Ammon's horn (tissue), 1 donor: Measurements from ENCODE around the gene SCO2.
A peak's percentile ranks its signal among the peaks of the same experiment; 100 is the strongest.

Experiments used
- DNase-seq: peaks from one replicate; pipeline ENCODE4 v3.0.0-alpha.2; 2016; ENCODE audit warnings: low spot score

SCO2 gene

DNA sequence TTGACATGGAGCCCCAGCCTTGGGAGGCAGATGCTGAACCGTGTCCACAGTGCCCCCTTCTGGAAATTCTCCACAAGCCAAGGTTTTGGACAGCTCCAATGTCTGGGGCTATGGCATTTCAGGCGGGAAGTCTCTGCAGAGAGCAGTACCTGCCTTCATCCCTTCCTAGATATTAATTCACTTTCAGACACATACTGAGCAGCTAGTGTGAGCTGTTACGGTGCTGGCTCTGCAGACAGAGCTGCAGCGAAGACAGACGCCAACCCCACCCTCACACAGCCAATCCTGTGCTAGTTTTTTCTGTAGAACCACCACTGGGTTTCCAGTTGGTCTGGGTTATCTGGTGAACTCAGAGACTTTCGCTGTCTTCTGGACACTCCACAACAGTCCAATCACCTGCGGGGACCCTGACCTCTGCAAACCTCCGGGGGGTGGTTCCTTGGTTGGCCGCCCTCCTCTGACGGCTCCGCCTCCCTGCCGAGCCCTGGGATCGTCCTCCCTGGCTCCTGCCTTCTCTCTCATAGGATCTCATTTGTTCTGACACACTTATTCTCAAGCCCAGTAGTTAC is 27.0 kb downstream of the SCO2 start:
- DNase-seq: peak; percentile 75

DNA sequence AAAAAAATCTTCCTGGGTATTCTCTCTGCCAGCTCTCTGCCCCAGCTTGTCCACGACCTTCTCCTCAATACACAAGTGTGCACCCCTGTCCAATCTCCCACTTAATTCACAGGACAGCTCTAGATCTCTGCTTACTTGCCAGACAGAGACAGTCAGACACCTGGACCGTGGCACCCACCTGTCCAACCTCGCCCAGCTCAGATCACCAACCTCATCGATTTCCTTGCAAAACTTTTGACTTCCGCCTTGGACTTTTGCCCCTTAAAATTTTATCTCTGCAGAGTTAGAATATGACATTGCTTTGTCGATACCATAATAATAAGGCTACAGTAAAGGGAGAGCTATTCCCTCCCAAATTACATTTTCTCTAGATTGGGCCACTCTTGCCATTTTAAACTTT is 28.3 kb downstream of the SCO2 start:
- no peak for DNase-seq

GRCh38 chr22:50490531-50491308 is 34.7 kb downstream of the SCO2 start:
- DNase-seq: no peak

DNA sequence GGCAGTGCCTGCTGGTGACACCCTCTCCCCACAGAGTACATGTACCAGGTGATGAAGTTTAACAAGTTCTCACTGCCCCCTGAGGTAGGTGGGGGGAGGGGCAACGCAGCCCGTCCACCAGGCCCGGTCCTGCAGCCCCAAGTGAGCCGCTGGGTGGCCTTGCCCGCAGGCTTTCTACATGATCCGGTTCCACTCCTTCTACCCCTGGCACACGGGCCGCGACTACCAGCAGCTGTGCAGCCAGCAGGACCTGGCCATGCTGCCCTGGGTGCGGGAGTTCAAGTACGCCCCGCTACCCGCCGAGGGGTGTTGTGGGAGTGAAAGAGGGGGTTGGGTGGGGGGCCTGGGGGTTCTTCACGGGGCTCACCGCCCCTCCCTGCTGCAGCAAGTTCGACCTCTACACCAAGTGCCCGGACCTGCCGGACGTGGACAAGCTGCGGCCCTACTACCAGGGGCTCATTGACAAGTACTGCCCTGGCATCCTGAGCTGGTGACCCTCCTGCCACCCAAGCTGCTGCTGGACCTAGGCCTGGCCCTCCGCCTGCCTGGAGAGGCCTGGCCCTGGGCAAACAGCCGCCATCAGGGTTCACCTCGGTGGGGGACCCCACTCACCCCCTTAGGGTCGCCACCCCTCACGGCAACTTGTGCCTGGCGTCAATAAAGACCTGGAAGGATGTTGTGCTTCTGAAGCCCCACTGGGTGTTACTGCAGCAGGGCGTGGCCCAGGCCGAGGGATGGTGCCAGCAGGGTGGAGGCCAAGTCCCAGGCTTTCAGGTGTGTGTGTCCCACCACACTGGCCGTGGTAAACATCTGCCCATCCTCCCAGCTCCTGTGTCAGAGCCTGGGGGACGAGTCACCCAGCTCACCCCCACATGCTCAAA is 35.8 kb downstream of the SCO2 start:
- DNase-seq: no peak

DNA sequence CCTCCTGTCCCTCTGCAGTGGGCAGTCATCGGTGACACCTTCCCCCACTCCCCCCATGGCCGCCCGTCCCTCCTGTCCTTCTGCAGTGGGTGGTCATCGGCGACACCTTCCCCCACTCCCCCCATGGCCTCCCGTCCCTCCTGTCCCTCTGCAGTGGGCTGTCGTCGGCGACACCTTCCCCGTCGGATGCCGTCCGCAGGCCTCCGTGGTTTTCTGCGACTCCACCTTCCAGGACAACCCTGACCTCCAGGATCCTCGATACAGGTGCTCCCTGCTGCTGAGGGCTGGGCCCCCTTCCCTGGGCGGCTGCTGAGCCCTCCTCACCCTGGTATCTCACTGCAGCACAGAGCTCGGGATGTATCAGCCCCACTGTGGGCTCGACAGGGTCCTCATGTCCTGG is 36.5 kb downstream of the SCO2 start:
- DNase-seq: no peak

DNA sequence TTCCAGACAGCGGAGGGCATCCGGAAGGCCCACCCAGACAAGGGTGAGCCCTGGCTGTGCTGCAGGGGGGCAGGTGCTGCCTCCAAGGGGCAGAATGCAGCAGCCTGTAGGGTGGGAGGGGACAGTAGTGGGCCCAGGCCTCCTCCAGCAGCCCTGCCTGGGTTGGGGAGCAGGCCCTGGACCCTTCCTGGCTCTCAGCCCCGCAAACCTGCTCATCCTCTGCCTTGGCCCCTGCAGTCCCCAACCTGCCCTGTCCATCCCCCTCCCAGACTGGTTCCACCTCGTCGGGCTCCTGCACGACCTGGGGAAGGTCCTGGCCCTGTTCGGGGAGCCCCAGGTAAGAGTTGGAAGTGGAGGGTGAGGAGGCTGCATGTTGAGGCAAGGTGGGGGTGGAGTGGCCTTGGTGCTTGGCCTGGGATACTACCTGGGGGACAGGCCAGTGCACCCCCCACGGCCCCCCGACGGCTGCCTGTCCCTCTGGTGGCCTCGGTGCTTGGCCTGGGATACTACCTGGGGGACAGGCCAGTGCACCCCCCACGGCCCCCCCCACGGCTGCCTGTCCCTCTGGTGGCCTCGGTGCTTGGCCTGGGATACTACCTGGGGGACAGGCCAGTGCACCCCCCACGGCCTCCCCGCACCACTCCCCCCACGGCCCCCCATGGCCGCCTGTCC is 37.3 kb downstream of the SCO2 start:
- no peak for DNase-seq

GRCh38 chr22:50487290-50488005 is 38.0 kb downstream of the SCO2 start:
- DNase-seq: no peak

GRCh38 chr22:50486561-50487289 is 38.7 kb downstream of the SCO2 start, which contains the start of gene MIOX:
MIOX (plus strand) TSS chr22:50486859; CDS start chr22:50486898, 39 bp downstream.
- DNase-seq: no peak

GRCh38 chr22:50485221-50486131 is 39.9 kb downstream of the SCO2 start:
- DNase-seq: no peak

DNA sequence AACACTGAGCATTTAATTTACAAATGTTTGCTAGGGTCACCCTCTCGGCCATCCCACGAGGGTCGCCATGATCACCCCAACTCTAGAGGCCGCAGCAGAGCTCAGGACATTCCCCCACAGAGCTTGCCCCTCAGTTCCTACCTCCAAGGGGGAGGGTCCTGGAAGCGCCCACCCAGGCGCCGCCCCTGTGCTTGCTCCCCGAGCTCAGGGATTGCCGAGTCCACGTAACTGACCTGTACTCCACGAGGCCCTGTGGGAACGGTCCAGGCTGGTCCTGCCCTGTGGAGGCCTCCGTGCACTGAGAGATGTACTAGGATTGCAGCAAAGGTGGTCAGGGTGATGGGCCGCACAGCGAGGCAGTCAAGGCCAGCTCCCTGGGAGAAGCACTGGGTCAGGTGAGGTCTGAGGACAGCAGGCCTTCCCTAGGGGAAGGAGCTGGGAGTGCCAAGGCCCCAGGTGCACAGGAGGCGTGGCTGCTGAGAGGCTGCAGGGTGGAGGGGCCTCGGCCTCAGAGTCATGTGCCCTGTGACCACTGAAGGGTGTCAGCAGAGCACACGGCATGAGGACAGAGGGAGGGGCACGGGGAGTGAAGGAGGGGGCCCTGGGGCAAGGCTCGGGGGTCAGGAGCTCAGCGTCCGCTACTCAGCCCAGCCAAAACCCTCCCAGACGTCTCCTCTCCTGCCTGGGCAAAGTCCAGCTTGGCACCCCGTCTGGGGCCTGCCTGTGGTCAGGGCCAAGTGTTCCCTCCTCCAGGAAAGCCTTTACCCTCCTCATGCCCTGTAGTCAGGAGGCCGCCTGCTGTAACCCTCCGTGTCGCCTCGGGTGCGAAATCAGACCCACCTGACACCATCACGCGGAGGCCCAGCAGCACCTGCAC is 41.2 kb downstream of the SCO2 start:
- DNase-seq: no peak

GRCh38 chr22:50483556-50483955 is 41.8 kb downstream of the SCO2 start:
- no peak for DNase-seq

DNA sequence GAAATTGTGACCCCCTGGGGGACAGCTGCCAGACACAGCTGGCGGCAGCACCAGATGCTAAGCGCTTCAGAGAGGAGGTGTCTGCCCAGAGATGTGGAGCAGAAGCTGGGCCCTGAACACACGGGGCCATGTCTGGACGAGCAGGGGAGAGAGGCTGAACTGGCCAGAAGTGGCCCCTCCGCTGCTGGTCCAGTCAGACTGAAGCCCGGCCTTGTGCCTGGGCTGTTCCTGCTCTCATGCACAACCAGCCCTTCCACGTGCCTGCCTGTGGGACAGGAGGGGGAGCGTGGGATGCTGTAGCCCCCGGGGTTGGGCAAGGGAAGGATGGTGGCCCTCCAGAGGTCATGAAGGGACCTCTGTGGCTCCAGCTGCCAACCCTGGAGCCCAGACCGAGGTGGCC is 42.3 kb downstream of the SCO2 start:
- DNase-seq: no peak

DNA sequence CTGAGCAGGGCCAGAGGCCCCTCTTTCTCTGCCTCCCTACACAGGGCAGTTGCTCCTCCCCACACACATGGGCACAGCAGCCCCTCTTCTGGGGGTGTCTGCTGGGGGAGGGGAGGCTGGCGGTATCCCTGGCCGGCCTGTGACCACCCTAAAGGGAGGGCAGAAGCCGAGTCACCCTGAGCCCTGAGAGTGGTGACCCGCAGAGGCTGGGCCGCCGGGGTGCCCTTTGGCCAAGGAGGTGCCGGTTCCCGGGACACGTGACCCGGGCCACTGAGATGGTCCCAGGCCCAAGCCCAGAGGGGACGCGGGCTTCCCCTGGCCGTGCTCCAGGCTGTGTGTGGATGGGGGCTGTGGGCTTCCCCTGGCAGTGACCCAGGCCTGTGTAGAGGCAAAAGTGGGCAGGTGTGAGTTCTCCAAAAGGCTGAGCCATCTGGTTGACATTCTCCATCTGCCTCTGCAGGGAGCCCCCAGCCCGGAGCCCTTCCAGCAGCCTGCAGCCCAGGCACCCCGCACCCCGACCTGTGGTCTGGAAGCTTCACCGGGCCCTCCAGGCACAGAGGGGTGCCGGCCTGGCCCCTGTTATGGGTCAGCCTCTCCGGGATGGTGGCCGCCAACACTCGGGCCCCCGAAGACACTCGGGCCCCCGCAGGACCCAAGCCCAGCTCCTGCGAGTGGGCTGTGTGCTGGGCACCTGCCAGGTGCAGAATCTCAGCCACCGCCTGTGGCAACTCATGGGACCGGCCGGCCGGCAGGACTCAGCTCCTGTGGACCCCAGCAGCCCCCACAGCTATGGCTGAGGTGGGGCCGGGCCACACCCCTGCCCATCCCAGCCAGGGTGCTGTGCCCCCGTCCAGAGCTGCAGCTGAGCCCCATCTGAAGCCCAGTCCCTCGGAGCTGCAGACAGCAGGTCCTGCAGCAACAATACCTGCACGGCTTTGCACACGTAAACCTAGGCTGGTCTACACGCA is 43.0 kb downstream of the SCO2 start:
- DNase-seq: no peak

GRCh38 chr22:50481440-50482106 is 43.8 kb downstream of the SCO2 start, which contains the start of gene ADM2:
ADM2 (plus strand) TSS chr22:50481543; CDS start chr22:50481848, 305 bp downstream.
- no peak for DNase-seq

DNA sequence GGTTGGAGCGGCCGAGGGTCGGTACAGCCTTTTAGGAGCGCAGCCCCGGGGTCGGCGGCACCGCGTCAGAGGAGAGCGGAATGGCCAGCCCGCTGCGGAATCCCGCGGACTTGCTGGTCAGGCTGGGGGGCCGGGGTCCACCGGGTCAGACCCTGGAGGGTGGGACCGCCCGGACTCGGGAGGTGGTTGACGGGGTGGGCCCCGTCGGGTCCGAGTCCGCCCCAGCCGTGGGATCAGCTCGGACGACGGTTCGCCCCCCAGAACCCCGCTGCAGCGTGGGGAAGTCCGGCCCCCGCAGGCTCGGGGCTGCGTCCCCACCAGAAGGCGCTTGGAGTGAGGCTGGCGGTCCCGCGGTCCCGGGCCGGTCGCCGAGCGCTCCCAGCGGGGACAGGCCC is 44.4 kb downstream of the SCO2 start:
- DNase-seq: no peak

DNA sequence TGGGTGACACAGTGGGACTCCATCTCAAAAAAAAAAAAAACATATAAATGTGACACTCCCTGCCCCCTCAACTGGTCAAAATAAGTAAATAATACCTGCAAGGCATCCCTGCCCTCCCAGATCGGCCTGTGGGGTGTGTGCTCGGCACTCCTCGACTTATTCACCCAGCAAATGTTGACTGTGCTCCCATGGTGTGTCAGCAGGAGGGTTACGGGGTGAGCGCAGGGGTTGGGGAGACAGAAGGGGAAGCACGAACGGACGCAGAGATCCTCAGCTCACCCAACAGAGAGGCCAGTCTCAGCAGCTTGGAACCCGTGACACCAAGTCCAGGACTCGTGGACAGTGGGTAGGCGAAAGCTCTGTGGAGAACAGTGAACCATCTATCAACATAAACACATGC is 45.7 kb downstream of the SCO2 start:
- no peak for DNase-seq

GRCh38 chr22:50477923-50478322 is 47.5 kb downstream of the SCO2 start:
- DNase-seq: no peak
